HepG2 (cell line): Measurements from ENCODE around the gene PRSS27. TPM values are rescaled to one million over a fixed set of nuclear protein-coding genes. Genes with fewer than 3 reads are reported as not detected.

Source experiments
- ARNT ChIP-seq: fragments of 450-650 bp; IDR thresholded peaks from 2 replicates; pipeline ENCODE4 v1.6.1; 2017
- DRAP1 ChIP-seq: IDR thresholded peaks from 2 replicates; pipeline ENCODE4 v1.6.1; 2016; ENCODE audit warnings: missing genetic modification reagents, missing compliant biosample characterization
- HMGA1 ChIP-seq: sonication (generic); formaldehyde crosslinking; conservative IDR thresholded peaks from 2 replicates; pipeline ENCODE4 v1.4.0; 2020; ENCODE audit warnings: missing genetic modification reagents
- JUNB ChIP-seq: sonication (generic); formaldehyde crosslinking; IDR thresholded peaks from 2 replicates; pipeline ENCODE4 v1.8.0; 2022; ENCODE audit warnings: missing genetic modification reagents, mild to moderate bottlenecking, borderline replicate concordance
- KAT2B ChIP-seq: fragments of 150-350 bp; IDR thresholded peaks from 2 replicates; pipeline ENCODE4 v1.6.1; 2014; ENCODE audit warnings: low read depth, low read length, borderline replicate concordance
- MTF1 ChIP-seq: sonication (generic); formaldehyde crosslinking; IDR thresholded peaks from 2 replicates; pipeline ENCODE4 v1.5.0; 2020; ENCODE audit warnings: missing genetic modification reagents
- ZBTB2 ChIP-seq: sonication (generic); formaldehyde crosslinking; IDR thresholded peaks from 2 replicates; pipeline ENCODE4 v1.8.0; 2022; ENCODE audit warnings: low read depth, missing genetic modification reagents
- ZBTB43 ChIP-seq: sonication (generic); formaldehyde crosslinking; conservative IDR thresholded peaks from 2 replicates; pipeline ENCODE4 v1.4.0; 2020; ENCODE audit warnings: missing genetic modification reagents
- ZC3H13 ChIP-seq: sonication (generic); formaldehyde crosslinking; IDR thresholded peaks from 2 replicates; pipeline ENCODE4 v1.8.1; 2023; ENCODE audit warnings: mild to moderate bottlenecking, missing genetic modification reagents, moderate library complexity
- ZNF317 ChIP-seq: sonication (generic); formaldehyde crosslinking; IDR thresholded peaks from 2 replicates; pipeline ENCODE4 v1.5.0; 2020; ENCODE audit warnings: mild to moderate bottlenecking, missing genetic modification reagents
- ZNF34 ChIP-seq: sonication (generic); formaldehyde crosslinking; IDR thresholded peaks from 2 replicates; pipeline ENCODE4 v1.4.0; 2020; ENCODE audit warnings: mild to moderate bottlenecking, missing genetic modification reagents, borderline replicate concordance
- ZNF484 ChIP-seq: sonication (generic); formaldehyde crosslinking; IDR thresholded peaks from 2 replicates; pipeline ENCODE4 v1.5.1; 2020; ENCODE audit warnings: mild to moderate bottlenecking, low read depth, missing genetic modification reagents, borderline replicate concordance
- ZNF563 ChIP-seq: sonication (generic); formaldehyde crosslinking; IDR thresholded peaks from 2 replicates; pipeline ENCODE4 v1.8.0; 2022; ENCODE audit warnings: mild to moderate bottlenecking, moderate library complexity, missing genetic modification reagents
- ZNF569 ChIP-seq: sonication (generic); formaldehyde crosslinking; IDR thresholded peaks from 2 replicates; pipeline ENCODE4 v1.5.0; 2020; ENCODE audit warnings: mild to moderate bottlenecking, missing genetic modification reagents, moderate library complexity, borderline replicate concordance
- ZSCAN20 ChIP-seq: sonication (generic); formaldehyde crosslinking; IDR thresholded peaks from 2 replicates; pipeline ENCODE4 v1.4.0; 2020; ENCODE audit warnings: missing genetic modification reagents, mild to moderate bottlenecking, borderline replicate concordance
- polyA plus RNA-seq, 8 experiments: library from polyadenylated mRNA; depleted of rRNA in 3 of 8; stranded (reverse) in 7 of 8; unstranded in 1 of 8; fragments of >200 nt; fragmentation: Illumina TruSeq in 4 of 8; extraction: Trizol in 4 of 8; gene quantifications; 2 replicates each; pipeline versions ENCODE4 v1.2.1 to v1.2.3, GENCODE V29; 2011 to 2016; ENCODE audit warnings: low read depth in 4 of 8, missing spikeins in 1 of 8, mixed read lengths in 1 of 8; ENCODE audit not compliant: insufficient read depth in 1 of 8
- total RNA-seq, 5 experiments: library from RNA; depleted of rRNA; stranded (reverse); fragments of >200 nt; fragmentation: Illumina TruSeq; extraction: Trizol; gene quantifications; 2 replicates each; pipeline ENCODE4 v1.2.3, GENCODE V29; 2016; ENCODE audit warnings: low read depth in 1 of 5
- TF ChIP-seq, protein P1 (sequence below): IDR thresholded peaks from 2 replicates; pipeline ENCODE4 v1.6.1; 2016; ENCODE audit warnings: missing biosample characterization, missing genetic modification reagents, low read depth
- TF ChIP-seq, protein P2 (sequence below): sonication (generic); formaldehyde crosslinking; IDR thresholded peaks from 2 replicates; pipeline ENCODE4 v1.8.1; 2022; ENCODE audit warnings: low read depth, mild to moderate bottlenecking, missing genetic modification reagents

The PRSS27 gene
- total and polyA plus RNA-seq, 2 of the 13 experiments (the other 11 are each of a cell fraction or from before 2014, with no cell fraction given) = 0.20 to 0.73 TPM

GRCh38 chr16:2720719-2721633, 952 bp upstream of the PRSS27 start (continued):
- TF ChIP-seq, protein P1, sequence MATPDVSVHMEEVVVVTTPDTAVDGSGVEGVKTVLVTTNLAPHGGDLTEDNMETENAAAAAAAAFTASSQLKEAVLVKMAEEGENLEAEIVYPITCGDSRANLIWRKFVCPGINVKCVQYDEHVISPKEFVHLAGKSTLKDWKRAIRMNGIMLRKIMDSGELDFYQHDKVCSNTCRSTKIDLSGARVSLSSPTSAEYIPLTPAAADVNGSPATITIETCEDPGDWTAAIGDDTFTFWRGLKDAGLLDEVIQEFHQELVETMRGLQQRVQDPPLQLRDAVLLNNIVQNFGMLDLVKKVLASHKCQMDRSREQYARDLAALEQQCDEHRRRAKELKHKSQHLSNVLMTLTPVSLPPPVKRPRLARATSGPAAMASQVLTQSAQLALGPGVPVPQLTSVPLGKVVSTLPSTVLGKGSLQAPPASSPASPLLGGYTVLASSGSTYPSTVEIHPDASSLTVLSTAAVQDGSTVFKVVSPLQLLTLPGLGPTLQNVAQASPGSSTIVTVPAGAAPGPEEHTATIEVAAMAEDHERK = no peak
- TF ChIP-seq ZNF569 (no peak), ZBTB43 (CRISPR knock-in tag) (peak; percentile 53; the same call in 1 of the 2 replicates), MTF1 (CRISPR knock-in tag) (no peak), ZNF317 (no peak), ZC3H13 (CRISPR knock-in tag) (no peak), DRAP1 (CRISPR knock-in tag) (no peak), ZNF34 (no peak), ZNF484 (CRISPR knock-in tag) (no peak), ZNF563 (CRISPR knock-in tag) (0 out of 2 replicates have a peak, but pooled peaks have one; percentile 45), JUNB (CRISPR knock-in tag) (no peak), HMGA1 (CRISPR knock-in tag) (no peak), ZSCAN20 (CRISPR knock-in tag) (no peak), ARNT (no peak), KAT2B (no peak), ZBTB2 (CRISPR knock-in tag) (peak; percentile 100)
- TF ChIP-seq, protein P2, sequence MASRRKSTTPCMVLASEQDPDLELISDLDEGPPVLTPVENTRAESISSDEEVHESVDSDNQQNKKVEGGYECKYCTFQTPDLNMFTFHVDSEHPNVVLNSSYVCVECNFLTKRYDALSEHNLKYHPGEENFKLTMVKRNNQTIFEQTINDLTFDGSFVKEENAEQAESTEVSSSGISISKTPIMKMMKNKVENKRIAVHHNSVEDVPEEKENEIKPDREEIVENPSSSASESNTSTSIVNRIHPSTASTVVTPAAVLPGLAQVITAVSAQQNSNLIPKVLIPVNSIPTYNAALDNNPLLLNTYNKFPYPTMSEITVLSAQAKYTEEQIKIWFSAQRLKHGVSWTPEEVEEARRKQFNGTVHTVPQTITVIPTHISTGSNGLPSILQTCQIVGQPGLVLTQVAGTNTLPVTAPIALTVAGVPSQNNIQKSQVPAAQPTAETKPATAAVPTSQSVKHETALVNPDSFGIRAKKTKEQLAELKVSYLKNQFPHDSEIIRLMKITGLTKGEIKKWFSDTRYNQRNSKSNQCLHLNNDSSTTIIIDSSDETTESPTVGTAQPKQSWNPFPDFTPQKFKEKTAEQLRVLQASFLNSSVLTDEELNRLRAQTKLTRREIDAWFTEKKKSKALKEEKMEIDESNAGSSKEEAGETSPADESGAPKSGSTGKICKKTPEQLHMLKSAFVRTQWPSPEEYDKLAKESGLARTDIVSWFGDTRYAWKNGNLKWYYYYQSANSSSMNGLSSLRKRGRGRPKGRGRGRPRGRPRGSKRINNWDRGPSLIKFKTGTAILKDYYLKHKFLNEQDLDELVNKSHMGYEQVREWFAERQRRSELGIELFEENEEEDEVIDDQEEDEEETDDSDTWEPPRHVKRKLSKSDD (CRISPR knock-in tag) = peak; percentile 85; the same call in 1 of the 2 replicates
